ENCODE measurements around the gene LRMDA. TPM values are rescaled to one million over a fixed set of nuclear protein-coding genes. Genes with fewer than 3 reads are reported as not detected.

The LRMDA gene
- total RNA-seq, 2 experiments from 2014 or later = not detected

- TF ChIP-seq CTCF (conservative IDR thresholded peaks at IDR 0.05; ENCODE audit: low read length) (no peak), EZH2phosphoT487 (IDR thresholded peaks at IDR 0.05; ENCODE audit: borderline replicate concordance, low read depth, low read length) (no peak)
- POLR2A ChIA-PET = no interaction called here
Measured at GRCh38 chr10:76244061-76244686, 812.8 kb downstream of the LRMDA start.

GRCh38 chr10:76245951-76246495, 814.6 kb downstream of the LRMDA start:
- Histone ChIP-seq H3K4me1 (ENCODE audit: insufficient read depth, low read length, poor library complexity, severe bottlenecking) (no peaks in the 10 kb centered on the region), H3K4me3 (ENCODE audit: low read depth, low read length, poor library complexity, severe bottlenecking) (no peak overlapping the region), H3K79me2 (ENCODE audit: insufficient read depth, low read depth, low read length) (no peaks in the 10 kb centered on the region), H2AFZ (ENCODE audit: low read length) (no peak overlapping the region), H3K4me2 (ENCODE audit: low read length) (no peak overlapping the region), H3K9me3 (ENCODE audit: low read length) (no peaks in the 10 kb centered on the region), H3K27ac (ENCODE audit: low read depth, low read length, poor library complexity, severe bottlenecking) (no peak overlapping the region), H4K20me1 (ENCODE audit: insufficient read depth, low read length) (no peaks in the 10 kb centered on the region), H3K9me2 (ENCODE audit: insufficient read depth, low read length) (no peaks in the 10 kb centered on the region), H3K36me3 (ENCODE audit: insufficient read depth, low read length) (no peaks in the 10 kb centered on the region)
- ChIA-PET POLR2A (no interaction called here), CTCF (ENCODE audit: unreplicated experiment) (no interaction called here)
- TF ChIP-seq EZH2phosphoT487 (IDR thresholded peaks at IDR 0.05; ENCODE audit: borderline replicate concordance, low read depth, low read length) (no peak), CTCF (conservative IDR thresholded peaks at IDR 0.05; ENCODE audit: low read length) (no peak)
- DNase-seq (ENCODE audit: low spot score) = no peak
- no TSS peak for BruUV-seq (replicated peaks)
- intact Hi-C loops (cut with micrococcal nuclease; ENCODE audit: unreplicated experiment) = no loop called here

More at GRCh38 chr10:76244061-76244686, 812.8 kb downstream of the LRMDA start:
- no peaks in the 10 kb centered on the region for H3K9me3 ChIP-seq (ENCODE audit: low read length)
- H3K79me2 ChIP-seq (ENCODE audit: insufficient read depth, low read depth, low read length) = no peaks in the 10 kb centered on the region
- no TSS peak for BruUV-seq (replicated peaks)
- no peak for DNase-seq (ENCODE audit: low spot score)
- H3K4me2 ChIP-seq (ENCODE audit: low read length) = no peak overlapping the region
- H4K20me1 ChIP-seq (ENCODE audit: insufficient read depth, low read length) = no peaks in the 10 kb centered on the region
- H3K36me3 ChIP-seq (ENCODE audit: insufficient read depth, low read length) = no peaks in the 10 kb centered on the region
- H3K27ac ChIP-seq (ENCODE audit: low read depth, low read length, poor library complexity, severe bottlenecking) = no peak overlapping the region
- CTCF ChIA-PET (ENCODE audit: unreplicated experiment) = no interaction called here
- no peaks in the 10 kb centered on the region for H3K4me1 ChIP-seq (ENCODE audit: insufficient read depth, low read length, poor library complexity, severe bottlenecking)
- H3K4me3 ChIP-seq (ENCODE audit: low read depth, low read length, poor library complexity, severe bottlenecking) = no peak overlapping the region
- no peak overlapping the region for H2AFZ ChIP-seq (ENCODE audit: low read length)
- intact Hi-C loops (cut with micrococcal nuclease; ENCODE audit: unreplicated experiment) = no loop called here
- no peaks in the 10 kb centered on the region for H3K9me2 ChIP-seq (ENCODE audit: insufficient read depth, low read length)

- no peak overlapping the region for H3K27ac ChIP-seq (ENCODE audit: low read depth, low read length, poor library complexity, severe bottlenecking)
- no peaks in the 10 kb centered on the region for H3K9me2 ChIP-seq (ENCODE audit: insufficient read depth, low read length)
- no TSS peak for BruUV-seq (replicated peaks)
Measured at GRCh38 chr10:76248649-76249200, 817.3 kb downstream of the LRMDA start.

More at GRCh38 chr10:76248649-76249200, 817.3 kb downstream of the LRMDA start:
- TF ChIP-seq EZH2phosphoT487 (IDR thresholded peaks at IDR 0.05; ENCODE audit: borderline replicate concordance, low read depth, low read length) (no peak), CTCF (conservative IDR thresholded peaks at IDR 0.05; ENCODE audit: low read length) (no peak)
- ChIA-PET POLR2A (no interaction called here), CTCF (ENCODE audit: unreplicated experiment) (no interaction called here)
- Histone ChIP-seq H3K9me3 (ENCODE audit: low read length) (no peaks in the 10 kb centered on the region), H3K4me2 (ENCODE audit: low read length) (no peak overlapping the region), H3K4me1 (ENCODE audit: insufficient read depth, low read length, poor library complexity, severe bottlenecking) (no peaks in the 10 kb centered on the region), H4K20me1 (ENCODE audit: insufficient read depth, low read length) (no peaks in the 10 kb centered on the region), H3K4me3 (ENCODE audit: low read depth, low read length, poor library complexity, severe bottlenecking) (no peak overlapping the region), H3K36me3 (ENCODE audit: insufficient read depth, low read length) (no peaks in the 10 kb centered on the region), H2AFZ (ENCODE audit: low read length) (no peak overlapping the region), H3K79me2 (ENCODE audit: insufficient read depth, low read depth, low read length) (no peaks in the 10 kb centered on the region)
- no peak for DNase-seq (ENCODE audit: low spot score)
- intact Hi-C loops (cut with micrococcal nuclease; ENCODE audit: unreplicated experiment) = no loop called here

Data from OCI-LY7 (cell line).